Testis (tissue), 3 donors: ENCODE data around the gene ALG8. TPM values are rescaled to one million over a fixed set of nuclear protein-coding genes. Genes with fewer than 3 reads are reported as not detected.

Experiments used
- DNase-seq: peaks from one replicate; pipeline ENCODE4 v3.0.0-alpha.2; 2019
- H3K27ac ChIP-seq, 2 donors: fragments of 200-600 bp; sonication (generic); one replicate each; pipeline ENCODE4 v1.5.1; 2019
- H3K27me3 ChIP-seq: fragments of 200-600 bp; sonication (generic); one replicate; pipeline ENCODE4 v1.5.1; 2019
- H3K36me3 ChIP-seq: fragments of 200-600 bp; sonication (generic); one replicate; pipeline ENCODE4 v1.5.1; 2017; ENCODE audit warnings: low read depth; ENCODE audit errors: missing control alignments
- H3K4me1 ChIP-seq: fragments of 200-600 bp; sonication (generic); one replicate; pipeline ENCODE4 v1.5.1; 2019
- H3K4me3 ChIP-seq, 2 donors: fragments of 200-600 bp; sonication (generic); one replicate each; pipeline ENCODE4 v1.5.1; 2017 to 2019
- H3K9me3 ChIP-seq: fragments of 200-600 bp; sonication (generic); one replicate; pipeline ENCODE4 v1.5.1; 2017
- POLR2A ChIP-seq: fragments of 450-650 bp; IDR thresholded peaks from one replicate; pipeline ENCODE4 v1.6.1; 2017; ENCODE audit warnings: antibody characterized with exemption, mild to moderate bottlenecking, moderate library complexity
- WGBS, 2 donors: methylation state at CpG; one replicate each; pipeline ENCODE4 v1.1.5; 2018; 5-methylcytosine and 5-hydroxymethylcytosine counted together
- intact Hi-C: fragments of 100-400 bp; cut with DNase I; formaldehyde crosslinking; loops from one replicate; pipeline ENCODE4 v1.15.1; 2023; ENCODE audit warnings: low total_unique reads
- polyA plus RNA-seq: library from polyadenylated mRNA; stranded (reverse); fragments of 350-450 nt; fragmentation: Illumina TruSeq; extraction: RNeasy Lipid Tissue Mini Kit (QIAGEN cat#74804); gene quantifications from one replicate; pipeline ENCODE4 v1.2.3, GENCODE V29; 2014; ENCODE audit warnings: low read depth, low replicate concordance; ENCODE audit not compliant: insufficient read depth
- total RNA-seq, 2 donors: library from RNA; depleted of rRNA; stranded (reverse); fragments of >200 nt; gene quantifications; one replicate each; pipeline ENCODE4 v1.2.3, GENCODE V29; 2016
- TF ChIP-seq, protein P1 (sequence below), 3 experiments: fragments of 450-650 bp in 2 of 3; fragments of 200-600 bp in 1 of 3; sonication (generic) in 1 of 3; IDR thresholded peaks; one replicate each; pipeline ENCODE4 v1.5.1; 2016 to 2019; ENCODE audit warnings: antibody characterized with exemption in 3 of 3, mild to moderate bottlenecking in 2 of 3, moderate library complexity in 1 of 3

The ALG8 gene
- total and polyA plus RNA-seq, 3 donors from 2014 or later = 61.2 to 115 (median 61.5) TPM

DNA sequence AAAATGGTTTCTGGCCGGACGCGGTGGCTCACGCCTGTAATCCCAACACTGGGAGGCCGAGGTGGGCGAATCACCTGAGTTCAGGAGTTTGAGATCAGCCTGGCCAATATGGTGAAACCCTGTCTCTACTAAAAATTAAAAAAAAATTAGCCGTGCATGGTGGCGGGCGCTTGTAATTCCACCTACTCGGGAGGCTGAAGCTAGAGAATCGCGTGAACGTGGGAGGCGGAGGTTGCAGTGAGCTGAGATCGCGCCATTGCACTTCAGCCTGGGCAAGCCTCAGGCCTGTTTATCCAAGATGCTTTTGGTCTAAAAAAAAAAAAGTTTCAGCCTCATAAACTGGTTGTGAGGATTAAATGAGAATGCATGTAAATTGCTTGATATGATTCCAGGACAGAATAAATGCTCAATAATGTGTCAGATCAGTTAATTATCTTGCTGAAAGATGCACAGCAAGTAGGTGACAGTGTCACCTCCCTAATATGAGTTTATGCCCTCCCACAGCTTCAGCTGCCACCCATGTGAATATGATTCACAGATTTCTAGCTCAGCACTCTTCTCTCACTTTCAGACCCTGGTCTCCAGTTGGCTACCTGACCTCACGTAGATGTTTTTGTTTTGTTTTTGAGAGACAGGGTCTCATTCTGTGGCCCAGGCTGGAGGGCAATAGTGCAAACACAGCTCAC lies 1.1 kb upstream of the ALG8 start:
- H3K9me3 ChIP-seq = no peaks in the 10 kb centered on the region
- H3K36me3 ChIP-seq = no peaks in the 10 kb centered on the region
- H3K27me3 ChIP-seq = no peaks in the 10 kb centered on the region
- TF ChIP-seq, protein P1, sequence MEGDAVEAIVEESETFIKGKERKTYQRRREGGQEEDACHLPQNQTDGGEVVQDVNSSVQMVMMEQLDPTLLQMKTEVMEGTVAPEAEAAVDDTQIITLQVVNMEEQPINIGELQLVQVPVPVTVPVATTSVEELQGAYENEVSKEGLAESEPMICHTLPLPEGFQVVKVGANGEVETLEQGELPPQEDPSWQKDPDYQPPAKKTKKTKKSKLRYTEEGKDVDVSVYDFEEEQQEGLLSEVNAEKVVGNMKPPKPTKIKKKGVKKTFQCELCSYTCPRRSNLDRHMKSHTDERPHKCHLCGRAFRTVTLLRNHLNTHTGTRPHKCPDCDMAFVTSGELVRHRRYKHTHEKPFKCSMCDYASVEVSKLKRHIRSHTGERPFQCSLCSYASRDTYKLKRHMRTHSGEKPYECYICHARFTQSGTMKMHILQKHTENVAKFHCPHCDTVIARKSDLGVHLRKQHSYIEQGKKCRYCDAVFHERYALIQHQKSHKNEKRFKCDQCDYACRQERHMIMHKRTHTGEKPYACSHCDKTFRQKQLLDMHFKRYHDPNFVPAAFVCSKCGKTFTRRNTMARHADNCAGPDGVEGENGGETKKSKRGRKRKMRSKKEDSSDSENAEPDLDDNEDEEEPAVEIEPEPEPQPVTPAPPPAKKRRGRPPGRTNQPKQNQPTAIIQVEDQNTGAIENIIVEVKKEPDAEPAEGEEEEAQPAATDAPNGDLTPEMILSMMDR (IDR thresholded peaks at IDR 0.05) = no peak
- no peak for TF ChIP-seq POLR2A
- peak overlapping the region; percentile 69 to 84 for H3K4me3 ChIP-seq
- no peak for DNase-seq
- intact Hi-C loops = no loop called here
- 29 to 44% methylated on average over 17 of the region's 17 CpGs for WGBS, 2 donors
- peaks cover 9% of the 10 kb centered on the region for H3K4me1 ChIP-seq
- H3K27ac ChIP-seq = no peak overlapping the region

DNA sequence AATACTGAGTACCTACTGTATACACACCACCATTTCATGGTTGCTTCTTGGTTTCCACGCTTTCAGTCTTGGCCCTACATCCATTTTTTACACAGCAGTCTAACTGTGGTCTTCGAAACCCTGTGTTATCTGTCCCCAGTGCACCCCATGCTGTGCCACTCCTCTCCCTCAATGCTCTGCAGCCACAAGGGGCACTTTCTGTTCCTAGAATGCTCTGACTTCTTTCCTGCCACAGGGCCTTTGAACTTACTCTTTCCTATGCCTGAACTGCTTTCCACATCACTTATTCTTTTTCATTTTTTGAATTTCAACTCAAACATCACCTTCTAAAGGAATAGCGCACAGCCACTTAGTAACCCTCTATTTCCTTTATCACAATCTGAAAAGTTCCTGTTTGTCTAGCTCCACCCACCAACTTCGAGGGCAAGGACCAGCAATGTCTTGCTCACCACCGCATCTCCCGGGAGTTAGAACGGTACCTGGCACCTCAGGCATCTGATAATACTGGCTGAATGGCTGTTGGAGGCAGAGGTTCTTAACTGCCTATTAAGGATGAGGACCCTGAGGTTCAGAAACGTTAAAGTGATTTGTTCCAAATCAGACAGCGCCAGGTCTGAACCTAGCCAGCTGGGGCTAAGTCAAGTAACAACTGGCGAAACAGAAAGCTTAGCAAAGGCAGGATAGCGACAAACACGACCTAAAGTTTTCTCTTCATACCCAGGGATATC lies 568 bp downstream of the ALG8 start:
- no peaks in the 10 kb centered on the region for H3K9me3 ChIP-seq
- TF ChIP-seq, protein P1 (IDR thresholded peaks at IDR 0.05) = no peak
- TF ChIP-seq POLR2A = no peak
- no peak for DNase-seq
- intact Hi-C loops = no loop called here
- H3K4me1 ChIP-seq = peaks cover 9% of the 10 kb centered on the region
- H3K27me3 ChIP-seq = no peaks in the 10 kb centered on the region
- H3K4me3 ChIP-seq = peak overlapping the region; percentile 69 to 84
- peak overlapping the region; percentile 31 to 68 for H3K27ac ChIP-seq
- no peaks in the 10 kb centered on the region for H3K36me3 ChIP-seq
- 15 to 17% methylated on average over 12 of the region's 12 CpGs for WGBS, 2 donors

DNA sequence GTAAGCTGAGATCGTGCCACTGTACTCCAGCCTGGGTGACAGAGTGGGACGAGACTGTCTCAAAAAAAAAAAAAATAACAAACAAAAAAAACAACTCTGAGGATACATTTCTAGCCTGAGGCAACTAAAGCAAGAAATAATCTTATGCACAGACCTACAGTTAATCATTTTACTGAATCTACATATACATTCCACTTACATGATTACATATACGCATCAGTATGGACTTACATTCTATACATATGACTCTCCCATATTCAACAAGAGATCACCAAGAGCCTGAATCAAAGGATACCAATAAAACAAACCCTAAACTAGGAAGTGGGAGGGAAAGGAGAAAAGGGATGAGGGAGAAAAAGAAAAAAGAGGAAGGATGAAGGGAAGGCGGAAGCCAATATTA lies 1.1 kb downstream of the ALG8 start:
- 75 to 79% methylated on average over 4 of the region's 4 CpGs for WGBS, 2 donors
- TF ChIP-seq, protein P1 (IDR thresholded peaks at IDR 0.05) = no peak
- no peak for TF ChIP-seq POLR2A
- no peak for DNase-seq
- H3K4me1 ChIP-seq = peaks cover 9% of the 10 kb centered on the region
- H3K36me3 ChIP-seq = no peaks in the 10 kb centered on the region
- H3K9me3 ChIP-seq = no peaks in the 10 kb centered on the region
- intact Hi-C loops = no loop called here
- H3K27me3 ChIP-seq = no peaks in the 10 kb centered on the region
- H3K27ac ChIP-seq = no peak overlapping the region
- H3K4me3 ChIP-seq = no peak overlapping the region

DNA sequence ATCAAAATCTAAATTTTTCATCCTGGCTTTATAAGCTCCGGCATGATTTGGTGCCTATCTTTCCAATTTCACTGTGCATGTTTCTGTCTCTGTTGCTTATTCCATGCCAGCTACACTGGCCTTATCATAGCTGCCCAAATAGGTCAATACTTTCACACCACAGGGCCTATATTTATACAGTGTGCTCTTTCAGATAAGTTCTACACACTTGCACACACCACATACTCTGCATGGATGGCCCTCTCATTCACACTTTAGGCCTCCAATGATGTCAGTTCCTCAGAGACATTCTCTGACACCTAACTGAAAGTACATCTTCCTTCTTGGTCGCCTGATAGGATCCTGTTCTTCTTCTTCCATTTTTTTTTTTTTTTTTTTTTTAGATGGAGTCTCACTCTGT lies 7.0 kb downstream of the ALG8 start:
- 76 to 96% methylated on average over 2 of the region's 2 CpGs for WGBS, 2 donors

More for the DNA sequence above, 7.0 kb downstream of the ALG8 start:
- Histone ChIP-seq H3K4me3 (no peak overlapping the region), H3K9me3 (no peaks in the 10 kb centered on the region), H3K36me3 (no peaks in the 10 kb centered on the region), H3K4me1 (no peaks in the 10 kb centered on the region), H3K27ac (no peak overlapping the region), H3K27me3 (no peaks in the 10 kb centered on the region)
- no peak for DNase-seq
- TF ChIP-seq, protein P1 (IDR thresholded peaks at IDR 0.05) = no peak
- TF ChIP-seq POLR2A = no peak
- intact Hi-C loops = no loop called here
